ENCODE data around the gene ERCC6.

DNA sequence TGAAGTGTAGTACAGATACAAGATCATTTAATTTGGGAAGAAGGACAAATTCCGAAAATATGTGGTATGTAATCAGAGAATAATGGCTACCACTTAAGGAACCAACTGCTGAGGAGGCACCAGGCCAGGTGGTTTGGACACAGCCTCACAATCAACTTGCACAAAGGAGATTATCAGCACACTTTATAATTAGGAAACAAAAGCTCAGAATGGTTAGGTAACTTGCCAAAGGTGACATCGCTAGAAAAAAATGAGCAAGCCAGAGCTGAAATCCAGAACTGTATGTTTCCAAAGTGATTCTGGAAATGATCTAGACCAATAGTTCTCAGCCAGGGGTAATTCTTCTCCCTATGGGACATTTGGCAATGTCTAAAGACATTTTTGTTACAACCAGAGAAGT is 36.6 kb downstream of the ERCC6 start:
- TF ChIP-seq CTCF (conservative IDR thresholded peaks at IDR 0.05; ENCODE audit: low read depth, low read length) (no peak), EZH2phosphoT487 (IDR thresholded peaks at IDR 0.05; ENCODE audit: borderline replicate concordance, low read length) (no peak)

Measured in PC-3 (cell line).